ENCODE data around the gene KAT7. TPM values are rescaled to one million over a fixed set of nuclear protein-coding genes. Genes with fewer than 3 reads are reported as not detected.

The KAT7 gene
- total and polyA plus RNA-seq, 2 of the 8 experiments (the other 6 are each of a cell fraction or from before 2014, with no cell fraction given) = 90.9 to 139 TPM

DNA sequence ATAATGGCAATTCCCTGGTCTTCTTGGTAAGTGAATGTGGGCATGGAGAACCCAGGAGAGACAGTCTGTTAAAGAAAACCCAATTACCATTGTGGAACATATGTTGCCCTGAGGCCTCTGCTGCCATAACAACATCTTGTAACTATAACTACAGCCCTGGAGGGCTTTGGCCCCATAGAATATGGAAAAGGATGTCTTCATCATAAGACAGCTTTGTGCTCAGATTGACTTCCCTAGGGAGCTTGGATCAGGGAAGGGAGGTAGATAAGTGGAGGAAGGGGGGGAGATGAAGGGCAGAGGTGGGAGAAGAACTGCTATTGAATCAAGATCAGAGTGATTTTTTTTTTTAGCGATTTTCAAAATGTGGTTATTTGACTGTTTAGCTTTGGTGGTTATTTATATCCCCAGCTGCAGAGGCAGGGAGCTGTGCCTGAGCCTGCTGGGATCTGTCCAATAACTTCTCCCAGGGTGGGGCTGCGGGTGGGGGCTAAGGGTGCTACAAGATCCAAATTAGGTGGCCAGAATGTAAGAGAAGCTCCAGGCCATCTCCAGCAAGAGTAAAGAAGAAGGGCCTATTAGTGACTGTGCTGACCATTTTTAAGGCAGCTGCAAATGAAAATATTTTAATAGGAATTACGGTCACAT lies 5.3 kb upstream of the KAT7 start:
- WGBS, 2 experiments (ENCODE audit: extremely low coverage in 1 of 2, insufficient coverage in 1 of 2, insufficient read length in 1 of 2, insufficient replicate concordance in 2 of 2, low coverage in 1 of 2, low lambda C conversion rate in 2 of 2, missing lambda C conversion rate in 1 of 2) = 88% methylated on average over 3 of the region's 3 CpGs; no CpG with 5 or more reads in 1 of the 2 experiments
- Histone ChIP-seq H3K27ac (ENCODE audit: low read depth, low read length) (no peak overlapping the region), H3K56ac (replicated peaks; ENCODE audit: insufficient read length, low read depth, low read length) (no peak overlapping the region), H3K9ac (replicated peaks in 1 of 4; ENCODE audit: extremely low read depth in 1 of 4, low read depth in 3 of 4, low read length in 3 of 4) (no peak overlapping the region), H3K27me3 (replicated peaks in 1 of 4; ENCODE audit: control insufficient read depth in 3 of 4, extremely low read depth in 1 of 4, insufficient read depth in 3 of 4, low read length in 3 of 4) (peaks cover 0 to 3% (median 0%) of the 10 kb centered on the region in 4 experiments; a peak in 2 of 7 replicates), H2BK20ac (ENCODE audit: low read length) (no peak overlapping the region), H2AFZ (ENCODE audit: low read length) (no peak overlapping the region), H2BK12ac (ENCODE audit: low read depth, low read length) (no peak overlapping the region), H3K18ac (ENCODE audit: extremely low read depth, low read length) (no peak overlapping the region), H2BK120ac (replicated peaks; ENCODE audit: low read depth, low read length) (no peak overlapping the region), H4K5ac (ENCODE audit: insufficient read length, low read depth, low read length) (no peak overlapping the region), H3K4me3 (ENCODE audit: extremely low read depth in 1 of 4, insufficient read depth in 2 of 4, low read depth in 3 of 4, low read length in 4 of 4) (no peak overlapping the region), H3K23me2 (ENCODE audit: low read depth, low read length) (peaks cover 5% of the 10 kb centered on the region; the same call in 1 of the 2 replicates), H3K4ac (replicated peaks; ENCODE audit: insufficient read length, low read depth, low read length) (no peak overlapping the region), H2AK5ac (ENCODE audit: low read depth, low read length) (no peak overlapping the region), H2BK5ac (ENCODE audit: low read depth, low read length) (no peak overlapping the region), H4K20me1 (replicated peaks in 1 of 2; ENCODE audit: control insufficient read depth in 1 of 2, insufficient read depth in 2 of 2, low read length in 2 of 2) (no peaks in the 10 kb centered on the region), H4K8ac (ENCODE audit: extremely low read depth, insufficient read depth, low read length) (no peak overlapping the region), H3K23ac (ENCODE audit: insufficient read length) (no peak overlapping the region), H3K14ac (ENCODE audit: insufficient read length) (no peak overlapping the region), H3K4me1 (replicated peaks in 1 of 4; ENCODE audit: control insufficient read depth in 3 of 4, insufficient read depth in 4 of 4, low read length in 3 of 4) (0 out of 7 replicates have a peak, but pooled peaks cover 0 to 4% (median 0%) of the 10 kb centered on the region in 4 experiments), H3K79me1 (ENCODE audit: low read depth, low read length) (no peaks in the 10 kb centered on the region), H3K79me2 (ENCODE audit: control insufficient read depth in 1 of 2, insufficient read depth in 2 of 2, low read length in 2 of 2) (no peaks in the 10 kb centered on the region), H2BK15ac (ENCODE audit: low read length) (no peak overlapping the region), H3K9me3 (ENCODE audit: insufficient read depth in 2 of 2, low read depth in 1 of 2, low read length in 1 of 2) (no peaks in the 10 kb centered on the region), H4K91ac (replicated peaks; ENCODE audit: insufficient read length, low read length) (no peak overlapping the region), H3K36me3 (ENCODE audit: control insufficient read depth in 2 of 4, insufficient read depth in 4 of 4, low read length in 3 of 4) (no peaks in the 10 kb centered on the region), H3K4me2 (ENCODE audit: insufficient read depth in 1 of 2, low read depth in 2 of 2, low read length in 2 of 2) (no peak overlapping the region)
- POLR2A ChIA-PET (ENCODE audit: partially characterized antibody) = interaction anchor here (0.5 to 3.2 kb wide), 6 partner anchors 18 to 286 kb away, joined by 3 to 11 read pairs (median 3); partner anchors contain the start of gene FAM117A
- CTCF ChIA-PET (ENCODE audit: partially characterized antibody) = interaction anchor here (0.6 to 1.3 kb wide), 4 partner anchors 16 to 394 kb away, joined by 3 to 4 read pairs (median 3); no protein-coding TSS in a partner anchor
- FAIRE-seq (no peak), DNase-seq (ENCODE audit: low read depth in 1 of 2, low spot score in 2 of 2) (no peak)
- TF ChIP-seq JUND (IDR thresholded peaks at IDR 0.05; ENCODE audit: low read length) (no peak), TBP (IDR thresholded peaks at IDR 0.05; ENCODE audit: low read depth, low read length) (no peak), TCF12 (IDR thresholded peaks at IDR 0.05; ENCODE audit: low read depth, low read length) (no peak), CEBPB (IDR thresholded peaks at IDR 0.05; ENCODE audit: low read depth, low read length) (no peak), SP4 (IDR thresholded peaks at IDR 0.05; ENCODE audit: low read length) (no peak), ASH2L (IDR thresholded peaks at IDR 0.05; ENCODE audit: low read length) (no peak), BRCA1 (IDR thresholded peaks at IDR 0.05; ENCODE audit: low read depth, low read length) (no peak), EZH2 (IDR thresholded peaks at IDR 0.05; ENCODE audit: low read depth, low read length, severe bottlenecking) (no peak), POLR2A (IDR thresholded peaks at IDR 0.05; ENCODE audit: control extremely low read depth in 1 of 2, low read depth in 2 of 2, low read length in 2 of 2) (no peak), RBBP5 (IDR thresholded peaks at IDR 0.05; ENCODE audit: borderline replicate concordance, low read depth, low read length) (no peak), RXRA (IDR thresholded peaks at IDR 0.05; ENCODE audit: insufficient read depth, low read depth, low read length) (no peak)
- TF ChIP-seq, protein P1, sequence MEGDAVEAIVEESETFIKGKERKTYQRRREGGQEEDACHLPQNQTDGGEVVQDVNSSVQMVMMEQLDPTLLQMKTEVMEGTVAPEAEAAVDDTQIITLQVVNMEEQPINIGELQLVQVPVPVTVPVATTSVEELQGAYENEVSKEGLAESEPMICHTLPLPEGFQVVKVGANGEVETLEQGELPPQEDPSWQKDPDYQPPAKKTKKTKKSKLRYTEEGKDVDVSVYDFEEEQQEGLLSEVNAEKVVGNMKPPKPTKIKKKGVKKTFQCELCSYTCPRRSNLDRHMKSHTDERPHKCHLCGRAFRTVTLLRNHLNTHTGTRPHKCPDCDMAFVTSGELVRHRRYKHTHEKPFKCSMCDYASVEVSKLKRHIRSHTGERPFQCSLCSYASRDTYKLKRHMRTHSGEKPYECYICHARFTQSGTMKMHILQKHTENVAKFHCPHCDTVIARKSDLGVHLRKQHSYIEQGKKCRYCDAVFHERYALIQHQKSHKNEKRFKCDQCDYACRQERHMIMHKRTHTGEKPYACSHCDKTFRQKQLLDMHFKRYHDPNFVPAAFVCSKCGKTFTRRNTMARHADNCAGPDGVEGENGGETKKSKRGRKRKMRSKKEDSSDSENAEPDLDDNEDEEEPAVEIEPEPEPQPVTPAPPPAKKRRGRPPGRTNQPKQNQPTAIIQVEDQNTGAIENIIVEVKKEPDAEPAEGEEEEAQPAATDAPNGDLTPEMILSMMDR (IDR thresholded peaks at IDR 0.05; ENCODE audit: control extremely low read depth in 1 of 3, insufficient read depth in 1 of 3, low read depth in 1 of 3, low read length in 3 of 3) = no peak

Measured in H1 (cell line).